HEK293 (cell line): ENCODE data around the gene GLT1D1.

Source experiments
- CTCF ChIA-PET: fragments of 350-600 bp; formaldehyde crosslinking; extraction: SDS; loops from one replicate; lab custom pipeline; 2021; ENCODE audit warnings: antibody characterized with exemption; lab: Yijun Ruan, JAX
- POLR2A ChIA-PET: fragments of 300-600 bp; formaldehyde crosslinking; extraction: SDS; loops from one replicate; lab custom pipeline; 2020; ENCODE audit warnings: antibody characterized with exemption, inconsistent platforms; lab: Yijun Ruan, JAX
- H3K27ac ChIP-seq: fragments of 200-500 bp; sonication (Bioruptor generic); 2 replicates; pipeline ENCODE4 v1.5.1; 2014; ENCODE audit warnings: low read depth, low read length, control low read depth, inconsistent platforms; ENCODE audit errors: extremely low read depth
- H3K36me3 ChIP-seq, 2 experiments: fragments of 200-500 bp in 1 of 2; sonication (Bioruptor generic) in 1 of 2; 1 replicate in 1 of 2; 2 replicates in 1 of 2; pipeline ENCODE4 v1.5.1; 2014 to 2017; ENCODE audit warnings: inconsistent platforms in 2 of 2, low read length in 2 of 2; ENCODE audit not compliant: control insufficient read depth in 2 of 2, insufficient read depth in 1 of 2
- H3K4me1 ChIP-seq: fragments of 200-500 bp; sonication (Bioruptor generic); 2 replicates; pipeline ENCODE4 v1.5.1; 2014; ENCODE audit warnings: mild to moderate bottlenecking, low read length, inconsistent platforms; ENCODE audit not compliant: control insufficient read depth, insufficient read depth
- H3K4me3 ChIP-seq: 2 replicates; pipeline ENCODE4 v1.5.1; 2011; ENCODE audit warnings: low read depth, mild to moderate bottlenecking, control low read depth, low read length, moderate library complexity
- H3K9me3 ChIP-seq: fragments of 200-500 bp; sonication (Bioruptor generic); 2 replicates; pipeline ENCODE4 v1.5.1; 2014; ENCODE audit warnings: low read depth, low read length, inconsistent platforms; ENCODE audit not compliant: control insufficient read depth, insufficient read depth
- EGR2 ChIP-seq: fragments of 450-650 bp; formaldehyde crosslinking; IDR thresholded peaks from 2 replicates; pipeline ENCODE4 v1.5.1; 2016; ENCODE audit warnings: low read depth, missing biosample characterization, missing genetic modification characterization
- PRDM1 ChIP-seq: fragments of 450-650 bp; formaldehyde crosslinking; IDR thresholded peaks from 2 replicates; pipeline ENCODE4; 2016; ENCODE audit warnings: missing biosample characterization, missing genetic modification characterization
- ZBTB17 ChIP-seq: fragments of 450-650 bp; formaldehyde crosslinking; IDR thresholded peaks from 2 replicates; pipeline ENCODE4 v1.5.1; 2016; ENCODE audit warnings: missing biosample characterization, missing genetic modification characterization
- ZBTB21 ChIP-seq: fragments of 450-650 bp; formaldehyde crosslinking; IDR thresholded peaks from 2 replicates; pipeline ENCODE4 v1.5.1; 2017; ENCODE audit warnings: missing biosample characterization, missing genetic modification characterization
- ZNF211 ChIP-seq: fragments of 450-650 bp; formaldehyde crosslinking; IDR thresholded peaks from 2 replicates; pipeline ENCODE4 v1.5.1; 2016; ENCODE audit warnings: low read depth, missing biosample characterization, missing genetic modification characterization
- ZNF280C ChIP-seq: fragments of 450-650 bp; formaldehyde crosslinking; IDR thresholded peaks from 2 replicates; pipeline ENCODE4 v1.5.1; 2016; ENCODE audit warnings: missing biosample characterization, missing genetic modification characterization
- ZNF311 ChIP-seq: fragments of 450-650 bp; formaldehyde crosslinking; IDR thresholded peaks from 2 replicates; pipeline ENCODE4 v1.5.1; 2017; ENCODE audit warnings: missing biosample characterization, missing genetic modification characterization, borderline replicate concordance
- ZNF510 ChIP-seq: fragments of 450-650 bp; formaldehyde crosslinking; IDR thresholded peaks from 2 replicates; pipeline ENCODE4 v1.5.1; 2018; ENCODE audit warnings: mild to moderate bottlenecking, missing genetic modification characterization, missing biosample characterization; ENCODE audit not compliant: insufficient replicate concordance
- ZNF514 ChIP-seq: fragments of 450-650 bp; formaldehyde crosslinking; IDR thresholded peaks from 2 replicates; pipeline ENCODE4 v1.5.1; 2016; ENCODE audit warnings: missing biosample characterization, missing genetic modification characterization
- ZNF596 ChIP-seq: fragments of 450-650 bp; IDR thresholded peaks from 2 replicates; pipeline ENCODE4 v1.5.0; 2018; ENCODE audit warnings: missing biosample characterization, mild to moderate bottlenecking, missing genetic modification characterization, moderate library complexity
- ZNF645 ChIP-seq: fragments of 450-650 bp; formaldehyde crosslinking; IDR thresholded peaks from 2 replicates; pipeline ENCODE4; 2016; ENCODE audit warnings: missing biosample characterization, missing genetic modification characterization
- ZNF776 ChIP-seq: fragments of 450-650 bp; formaldehyde crosslinking; IDR thresholded peaks from 2 replicates; pipeline ENCODE4 v1.5.0; 2017; ENCODE audit warnings: missing biosample characterization, missing genetic modification characterization, borderline replicate concordance
- TF ChIP-seq, protein P1 (sequence below): fragments of 450-650 bp; formaldehyde crosslinking; IDR thresholded peaks from 2 replicates; pipeline ENCODE4 v1.5.1; 2016; ENCODE audit warnings: missing biosample characterization, missing genetic modification characterization, low read depth
- TF ChIP-seq, protein P2 (sequence below): sonication (generic); formaldehyde crosslinking; IDR thresholded peaks from 2 replicates; pipeline ENCODE4 v1.8.1; 2022; ENCODE audit warnings: mild to moderate bottlenecking, moderate library complexity, missing genetic modification reagents

GLT1D1 gene

DNA sequence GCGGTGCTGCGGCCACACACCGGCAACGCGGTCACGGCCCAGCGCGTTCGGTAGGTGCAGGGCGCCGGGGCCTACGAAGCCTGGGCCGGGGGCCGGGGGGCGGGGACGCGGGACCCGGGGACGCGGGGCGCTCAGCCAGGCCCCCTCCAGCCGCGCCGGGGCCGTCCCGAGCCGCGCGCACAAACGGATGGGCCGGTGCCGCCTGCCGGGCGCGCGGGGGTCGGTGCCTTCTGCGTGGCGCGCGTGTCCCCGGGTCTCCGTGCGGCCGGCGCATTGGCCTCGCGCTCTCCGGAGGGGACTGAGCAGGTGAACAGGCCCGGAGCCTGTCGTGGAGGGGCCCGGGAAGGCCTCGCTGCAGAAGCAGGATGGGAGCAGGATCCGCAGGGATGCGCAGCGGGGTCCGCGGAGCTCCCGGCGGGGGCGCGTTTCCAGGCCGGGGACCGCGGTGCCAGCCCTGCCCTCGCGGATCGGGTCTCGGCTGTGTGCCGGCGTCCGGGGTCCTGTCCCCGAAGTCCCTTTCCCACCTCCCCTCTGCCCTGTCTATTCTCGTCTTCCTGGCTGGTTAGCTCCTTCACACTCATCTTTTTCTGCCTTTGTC is 421 bp downstream of the GLT1D1 start (continued):
- TF ChIP-seq, protein P1, sequence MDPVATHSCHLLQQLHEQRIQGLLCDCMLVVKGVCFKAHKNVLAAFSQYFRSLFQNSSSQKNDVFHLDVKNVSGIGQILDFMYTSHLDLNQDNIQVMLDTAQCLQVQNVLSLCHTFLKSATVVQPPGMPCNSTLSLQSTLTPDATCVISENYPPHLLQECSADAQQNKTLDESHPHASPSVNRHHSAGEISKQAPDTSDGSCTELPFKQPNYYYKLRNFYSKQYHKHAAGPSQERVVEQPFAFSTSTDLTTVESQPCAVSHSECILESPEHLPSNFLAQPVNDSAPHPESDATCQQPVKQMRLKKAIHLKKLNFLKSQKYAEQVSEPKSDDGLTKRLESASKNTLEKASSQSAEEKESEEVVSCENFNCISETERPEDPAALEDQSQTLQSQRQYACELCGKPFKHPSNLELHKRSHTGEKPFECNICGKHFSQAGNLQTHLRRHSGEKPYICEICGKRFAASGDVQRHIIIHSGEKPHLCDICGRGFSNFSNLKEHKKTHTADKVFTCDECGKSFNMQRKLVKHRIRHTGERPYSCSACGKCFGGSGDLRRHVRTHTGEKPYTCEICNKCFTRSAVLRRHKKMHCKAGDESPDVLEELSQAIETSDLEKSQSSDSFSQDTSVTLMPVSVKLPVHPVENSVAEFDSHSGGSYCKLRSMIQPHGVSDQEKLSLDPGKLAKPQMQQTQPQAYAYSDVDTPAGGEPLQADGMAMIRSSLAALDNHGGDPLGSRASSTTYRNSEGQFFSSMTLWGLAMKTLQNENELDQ (tag by site-specific recombination) = no peak
- TF ChIP-seq ZNF776 (tag by site-specific recombination) = no peak

DNA sequence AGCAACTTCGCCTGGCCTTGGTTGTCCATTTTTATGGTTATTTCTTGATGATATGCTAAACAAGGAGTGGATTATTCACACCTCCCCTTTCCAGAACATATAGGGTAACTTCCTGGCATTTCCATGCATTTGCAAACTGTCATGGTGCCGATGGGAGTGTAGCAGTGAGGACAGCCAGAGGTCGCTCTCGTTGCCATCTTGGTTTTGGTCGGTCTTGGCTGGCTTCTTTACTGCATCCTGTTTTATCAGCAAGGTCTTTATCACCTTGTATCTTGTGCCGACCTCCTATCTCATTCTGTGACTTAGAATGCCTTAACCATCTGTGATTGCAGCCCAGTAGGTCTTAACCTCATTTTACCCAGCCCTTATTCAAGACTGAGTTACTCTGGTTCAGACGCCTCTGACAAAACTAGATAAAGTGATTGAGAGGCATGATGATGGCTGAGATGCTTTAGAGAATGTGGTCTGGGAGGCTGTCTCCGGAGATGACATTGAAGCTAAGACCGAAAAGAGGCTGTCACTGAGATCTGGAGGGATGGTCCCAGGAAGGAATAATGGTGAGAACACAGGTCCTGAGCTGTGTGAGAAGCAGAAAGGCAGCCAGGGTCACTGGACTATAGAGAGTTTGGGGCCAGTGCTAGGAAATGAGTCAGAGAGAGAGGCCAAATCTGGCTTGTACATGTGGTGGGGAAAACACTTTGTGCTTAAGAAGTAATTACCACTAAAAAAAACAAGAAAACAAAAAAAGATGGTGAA is 2.9 kb downstream of the GLT1D1 start:
- no peaks in the 10 kb centered on the region for H3K36me3 ChIP-seq
- H3K9me3 ChIP-seq = no peaks in the 10 kb centered on the region
- H3K4me1 ChIP-seq = no peaks in the 10 kb centered on the region
- CTCF ChIA-PET = interaction anchor here (0.6 kb wide), 1 partner anchor 131 kb away, joined by 3 read pairs; no protein-coding TSS in a partner anchor
- TF ChIP-seq ZNF514 (tag by site-specific recombination) (no peak), ZBTB17 (tag by site-specific recombination) (no peak)
- no peak overlapping the region for H3K4me3 ChIP-seq
- H3K27ac ChIP-seq = no peak overlapping the region
- POLR2A ChIA-PET = no interaction called here

GRCh38 chr12:128856791-128857078 is 3.5 kb downstream of the GLT1D1 start:
- Histone ChIP-seq H3K27ac (no peak overlapping the region), H3K36me3 (no peaks in the 10 kb centered on the region)
- CTCF ChIA-PET = interaction anchor here (0.6 kb wide), 1 partner anchor 132 kb away, joined by 3 read pairs; no protein-coding TSS in a partner anchor
- TF ChIP-seq PRDM1 (tag by site-specific recombination) (no peak), ZNF510 (tag by site-specific recombination) (no peak), ZNF280C (tag by site-specific recombination) (no peak), ZNF596 (no peak), ZNF311 (tag by site-specific recombination) (no peak), ZNF211 (tag by site-specific recombination) (no peak), EGR2 (no peak), ZNF645 (tag by site-specific recombination) (no peak), ZBTB21 (tag by site-specific recombination) (no peak)
- TF ChIP-seq, protein P2, sequence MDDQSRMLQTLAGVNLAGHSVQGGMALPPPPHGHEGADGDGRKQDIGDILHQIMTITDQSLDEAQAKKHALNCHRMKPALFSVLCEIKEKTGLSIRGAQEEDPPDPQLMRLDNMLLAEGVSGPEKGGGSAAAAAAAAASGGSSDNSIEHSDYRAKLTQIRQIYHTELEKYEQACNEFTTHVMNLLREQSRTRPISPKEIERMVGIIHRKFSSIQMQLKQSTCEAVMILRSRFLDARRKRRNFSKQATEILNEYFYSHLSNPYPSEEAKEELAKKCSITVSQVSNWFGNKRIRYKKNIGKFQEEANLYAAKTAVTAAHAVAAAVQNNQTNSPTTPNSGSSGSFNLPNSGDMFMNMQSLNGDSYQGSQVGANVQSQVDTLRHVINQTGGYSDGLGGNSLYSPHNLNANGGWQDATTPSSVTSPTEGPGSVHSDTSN (CRISPR knock-in tag) = no peak
- TF ChIP-seq, all 188 proteins: peak for 0
- H3K4me3 ChIP-seq = no peak overlapping the region
- no peaks in the 10 kb centered on the region for H3K9me3 ChIP-seq
- POLR2A ChIA-PET = interaction anchor here (0.6 kb wide), 1 partner anchor 36 kb away, joined by 3 read pairs; no protein-coding TSS in a partner anchor
- H3K4me1 ChIP-seq = no peaks in the 10 kb centered on the region
